ENCODE measurements around the gene MAT2A.
"Not testable (repeated sequence)": the region's sequence is repeated elsewhere in the genome, so short reads cannot be mapped to it uniquely, and the experiment has no call there.

The MAT2A gene

DNA sequence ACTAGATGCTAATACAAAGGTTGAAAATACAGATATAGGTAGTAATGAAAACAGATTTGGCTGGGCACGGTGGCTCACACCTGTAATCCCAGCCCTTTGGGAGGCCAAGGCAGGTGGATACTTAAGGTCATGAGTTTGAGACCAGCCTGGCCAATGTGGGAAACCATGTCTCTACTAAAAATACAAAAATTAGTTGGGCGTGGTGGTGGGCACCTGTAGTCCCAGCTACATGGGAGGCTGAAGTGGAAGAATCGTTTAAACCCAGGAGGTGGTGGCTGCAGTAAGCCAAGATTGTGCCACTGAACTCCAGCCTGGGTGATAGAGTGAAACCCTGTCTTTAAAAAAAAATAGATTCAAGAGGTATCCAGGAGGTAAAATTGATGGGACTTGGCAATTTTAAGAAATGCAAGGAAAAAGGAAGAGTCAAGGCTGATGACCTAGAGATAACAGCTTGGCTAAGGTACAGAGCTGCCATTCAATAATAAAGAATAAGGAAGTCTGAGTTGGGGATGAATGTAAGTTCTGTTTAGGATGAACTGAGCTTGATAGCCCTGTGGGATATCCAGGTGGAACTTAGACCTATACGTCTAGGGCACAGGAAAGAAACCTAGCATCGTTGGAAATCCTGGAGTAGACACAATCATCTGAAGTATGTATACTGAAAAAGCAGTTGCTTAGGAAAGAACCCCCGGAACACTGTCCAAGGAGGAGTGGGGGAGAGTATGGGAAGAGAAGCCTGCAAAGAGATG lies 9.1 kb downstream of the MAT2A start:
- DNase-seq (ENCODE audit: low read depth): no peak

DNA sequence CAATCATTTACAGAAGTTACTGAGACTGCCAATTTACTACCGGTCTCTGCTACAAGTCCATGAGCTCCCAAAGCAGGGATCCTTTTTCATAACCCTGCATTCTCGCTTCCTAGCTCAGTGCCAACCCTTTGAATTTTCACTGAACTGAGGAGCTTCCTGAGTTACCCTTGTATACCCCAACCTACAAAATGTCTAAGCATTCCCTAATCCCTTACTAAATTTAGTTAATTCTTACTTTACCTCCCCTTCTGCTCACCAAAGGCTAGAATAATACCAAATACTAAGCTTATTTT lies 9.6 kb downstream of the MAT2A start:
- no peak for DNase-seq (ENCODE audit: low read depth)

DNA sequence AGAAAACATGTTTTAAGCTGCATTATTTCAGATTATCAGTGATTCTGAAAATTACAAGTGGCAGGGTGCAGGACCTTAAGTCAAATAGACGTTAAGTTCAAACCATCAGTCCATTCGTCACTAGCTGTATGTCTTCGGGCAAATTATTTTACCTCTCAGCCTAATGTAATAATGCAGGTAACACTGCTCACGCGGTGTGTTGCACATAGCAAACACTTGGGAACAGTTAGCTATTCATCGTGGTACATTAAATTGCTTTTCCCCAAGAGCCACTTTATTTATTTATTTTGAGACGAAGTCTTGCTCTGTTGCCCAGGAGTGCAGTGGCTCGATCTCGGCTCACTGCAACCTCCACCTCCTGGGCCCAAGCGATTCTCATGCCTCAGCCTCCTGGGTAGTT lies 10.1 kb downstream of the MAT2A start:
- no peak for DNase-seq (ENCODE audit: low read depth)

DNA sequence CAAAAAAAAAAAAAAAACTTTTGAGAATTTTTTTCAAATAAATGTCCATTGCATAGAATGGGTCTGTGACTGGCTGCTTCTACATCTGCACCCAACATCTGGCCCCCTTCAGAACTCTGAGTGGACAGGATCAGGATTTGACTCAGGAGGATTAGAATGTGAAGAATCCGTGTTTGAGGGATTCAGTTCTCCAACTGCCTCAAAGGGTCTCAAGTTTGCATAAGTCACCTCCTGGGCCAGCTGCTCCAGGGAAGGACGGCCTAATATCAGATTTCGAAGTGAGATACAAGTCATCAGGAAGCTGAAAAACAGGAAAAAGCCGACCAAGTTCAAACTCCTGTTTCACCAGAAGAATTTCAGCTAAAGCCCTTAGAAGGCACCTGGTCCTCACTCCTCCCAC lies 10.9 kb downstream of the MAT2A start:
- DNase-seq (ENCODE audit: low read depth): no peak

DNA sequence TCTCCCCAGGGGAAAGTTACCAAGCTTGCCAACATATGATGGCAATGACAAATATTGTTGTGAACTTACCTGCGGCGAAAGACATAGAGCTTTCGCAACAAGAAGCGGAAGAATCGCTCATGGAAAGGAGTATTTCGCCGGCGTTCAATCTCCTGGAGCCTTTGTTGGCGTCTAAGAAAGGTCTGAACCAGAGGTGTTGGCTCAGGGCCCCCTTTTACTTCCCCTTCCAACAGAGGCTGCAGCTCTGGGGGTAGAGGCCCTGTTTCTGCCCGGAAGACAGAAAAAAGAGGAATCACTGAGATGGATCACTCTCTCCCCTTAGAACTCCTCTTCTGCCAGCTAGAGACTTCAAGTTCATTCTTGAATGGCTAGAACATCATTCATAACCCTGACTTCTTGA lies 11.5 kb downstream of the MAT2A start:
- DNase-seq (ENCODE audit: low read depth): no peak

DNA sequence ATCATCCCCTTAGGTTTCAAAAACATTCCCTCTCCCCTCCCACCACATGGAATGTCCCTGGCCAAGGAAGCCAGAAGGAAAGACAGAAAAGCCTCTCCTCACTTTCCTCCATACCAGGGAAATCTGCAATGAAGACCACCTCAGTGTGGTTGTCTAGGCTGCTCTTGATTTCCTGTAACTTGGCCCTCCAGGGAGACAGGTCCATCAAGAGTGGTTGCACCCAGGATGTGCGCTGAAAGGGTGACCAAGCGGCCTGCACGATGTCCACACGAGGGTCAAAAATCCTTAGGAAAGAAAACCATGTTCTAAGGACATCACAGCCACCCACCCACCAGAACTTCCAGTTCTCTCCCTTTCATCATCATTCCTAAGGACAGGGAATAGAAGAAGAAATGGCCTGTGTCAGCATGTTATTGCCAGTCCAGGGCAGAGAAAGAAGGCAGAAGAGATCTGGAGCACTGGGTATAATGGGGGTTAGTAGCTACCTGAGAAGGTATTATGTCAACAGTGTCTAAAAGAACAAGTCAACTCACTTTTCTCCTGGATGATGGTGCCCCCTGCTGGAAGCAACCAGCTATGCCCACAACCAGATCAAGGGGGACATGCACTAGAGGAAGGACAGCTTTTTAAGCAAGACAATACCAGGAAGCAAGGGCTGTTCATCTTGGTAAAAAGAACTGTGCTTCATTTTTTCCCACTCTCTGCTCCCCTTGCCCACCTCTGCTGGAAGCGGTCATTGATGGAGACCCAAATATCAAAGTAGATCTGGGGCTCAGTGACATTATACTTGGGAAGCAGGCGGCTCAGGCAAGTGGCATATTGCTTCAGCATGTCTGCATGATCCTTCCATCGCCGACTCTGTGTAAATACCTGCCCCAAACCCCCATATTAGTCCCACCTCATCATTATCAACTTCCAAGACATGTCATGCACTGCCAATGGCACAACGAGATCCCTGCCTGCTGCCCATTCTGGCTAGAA lies 13.0 kb downstream of the MAT2A start:
- DNase-seq (ENCODE audit: low read depth): peak; percentile 89

DNA sequence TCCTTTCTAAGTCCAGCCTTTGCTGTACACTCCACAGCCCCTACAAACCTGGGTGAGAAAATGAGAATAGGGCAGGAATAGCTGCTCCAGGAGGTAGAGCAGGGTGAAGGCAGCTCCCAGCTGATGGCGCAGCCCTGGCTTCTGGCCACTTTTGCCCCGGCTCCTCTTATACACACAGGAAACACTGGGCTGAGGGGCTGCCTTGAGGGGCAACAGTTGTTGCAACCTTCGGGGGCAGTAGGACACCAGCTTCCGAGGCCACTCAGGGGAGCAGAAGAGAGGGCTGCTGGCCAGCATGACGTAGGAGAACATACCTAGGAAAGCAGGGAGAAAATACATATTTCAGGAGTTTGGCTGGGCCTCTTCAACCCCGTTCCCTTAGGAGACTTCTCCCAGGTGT lies 14.2 kb downstream of the MAT2A start:
- no peak for DNase-seq (ENCODE audit: low read depth)

DNA sequence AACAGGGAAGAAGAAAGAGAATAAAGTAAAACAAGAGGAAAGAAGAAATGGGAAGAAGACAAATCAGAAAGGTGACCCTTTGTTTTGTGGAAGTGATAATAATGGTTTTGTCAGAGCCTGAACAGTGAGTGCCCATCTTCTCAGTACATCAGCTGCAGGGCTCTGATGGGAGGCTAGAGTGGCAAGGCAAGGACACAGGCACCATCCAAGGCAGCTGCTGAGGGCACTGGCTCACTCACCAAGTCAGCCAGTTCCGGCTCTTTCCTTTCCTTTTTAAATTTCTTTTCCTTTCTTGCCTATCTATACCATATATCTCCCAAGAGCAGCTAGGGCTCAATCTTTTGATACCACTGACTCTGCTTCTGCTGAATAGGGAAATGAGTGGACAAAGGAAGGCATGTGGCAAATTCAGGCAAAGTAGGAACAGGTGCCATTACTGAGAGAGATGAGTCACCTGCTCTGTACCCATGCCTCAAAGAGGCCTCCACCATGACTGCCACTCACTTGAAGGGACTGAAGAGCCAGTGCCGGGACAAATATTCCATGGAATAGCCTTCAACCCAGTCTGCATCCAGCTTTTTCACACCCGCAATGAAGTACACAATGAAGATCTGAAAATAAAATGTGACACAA lies 16.1 kb downstream of the MAT2A start:
- no peak for DNase-seq (ENCODE audit: low read depth)

DNA sequence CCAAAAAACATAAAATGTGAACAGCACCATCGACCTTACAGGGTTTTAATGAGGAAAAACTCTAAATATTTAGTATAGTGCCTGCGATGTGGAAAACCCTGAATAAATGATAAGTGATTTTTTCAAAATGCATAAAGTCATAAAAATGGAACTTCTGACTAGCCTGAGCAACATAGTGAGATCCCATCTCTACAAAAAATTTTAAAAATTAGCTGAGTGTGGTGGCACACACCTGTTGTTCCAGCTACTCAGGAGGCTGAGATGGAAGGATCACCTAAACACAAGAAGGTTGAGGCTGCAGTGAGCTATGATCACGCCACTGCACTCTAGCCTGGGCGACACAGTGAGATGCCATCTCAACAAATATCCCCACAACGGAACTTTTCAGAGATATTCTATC lies 18.2 kb downstream of the MAT2A start:
- DNase-seq (ENCODE audit: low read depth): no peak

DNA sequence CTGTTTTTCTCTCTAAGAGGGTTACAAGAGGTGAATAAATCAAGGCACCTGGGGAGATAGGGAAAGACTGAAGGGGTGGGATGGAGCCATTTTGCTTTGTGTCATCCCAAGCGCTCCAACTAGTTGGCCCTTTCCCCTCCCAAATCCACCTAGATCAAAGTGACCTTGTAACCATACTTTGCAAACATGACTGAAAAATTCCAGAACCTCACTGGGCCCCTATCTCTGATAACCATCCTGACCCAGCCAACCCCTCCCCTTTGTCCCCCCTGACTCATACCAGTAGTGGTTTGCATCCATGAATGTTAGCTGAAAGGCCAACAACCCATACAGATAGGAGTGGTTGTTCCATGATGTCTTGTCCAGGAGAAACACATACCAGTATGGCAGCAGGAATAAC lies 19.2 kb downstream of the MAT2A start:
- DNase-seq (ENCODE audit: low read depth): no peak

DNA sequence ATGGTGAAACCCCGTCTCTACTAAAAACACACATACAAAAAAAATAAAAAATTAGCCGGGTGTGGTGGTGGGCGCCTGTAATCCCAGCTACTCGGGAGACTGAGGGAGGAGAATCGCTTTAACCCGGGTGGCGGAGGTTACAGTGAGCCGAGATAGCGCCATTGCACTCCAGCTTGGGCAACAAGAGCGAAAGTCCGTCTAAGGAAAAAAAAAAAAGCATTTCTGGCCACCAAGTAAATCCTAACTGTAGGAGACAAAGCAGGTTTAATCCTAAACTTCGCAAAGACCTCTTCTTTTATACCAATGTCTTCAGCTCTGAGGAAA lies 21.4 kb downstream of the MAT2A start:
- not testable (repeated sequence) for DNase-seq (ENCODE audit: low read depth)

DNA sequence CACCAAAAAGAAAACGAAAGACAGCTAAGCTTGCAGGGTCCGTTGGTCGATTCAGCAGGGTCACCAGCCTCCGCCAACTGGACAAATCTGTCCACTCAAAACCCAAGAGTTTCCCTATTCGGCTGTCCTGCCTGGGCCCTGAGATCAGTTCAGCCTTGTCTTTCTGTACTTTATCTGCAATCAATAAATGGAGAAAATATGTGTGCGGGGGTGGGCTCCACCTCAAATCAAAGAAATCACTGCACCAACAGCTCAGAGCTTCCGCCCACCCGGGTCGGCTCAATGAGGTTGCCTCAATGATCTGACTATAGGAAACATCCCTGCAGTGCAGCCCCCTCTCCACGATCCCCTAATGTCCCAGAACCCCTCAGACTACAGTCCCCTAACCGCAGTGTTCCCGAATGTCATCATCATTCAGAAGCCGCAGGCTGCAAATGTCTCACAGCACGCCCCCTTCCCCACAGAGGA lies 21.9 kb downstream of the MAT2A start:
- no peak for DNase-seq (ENCODE audit: low read depth)

DNA sequence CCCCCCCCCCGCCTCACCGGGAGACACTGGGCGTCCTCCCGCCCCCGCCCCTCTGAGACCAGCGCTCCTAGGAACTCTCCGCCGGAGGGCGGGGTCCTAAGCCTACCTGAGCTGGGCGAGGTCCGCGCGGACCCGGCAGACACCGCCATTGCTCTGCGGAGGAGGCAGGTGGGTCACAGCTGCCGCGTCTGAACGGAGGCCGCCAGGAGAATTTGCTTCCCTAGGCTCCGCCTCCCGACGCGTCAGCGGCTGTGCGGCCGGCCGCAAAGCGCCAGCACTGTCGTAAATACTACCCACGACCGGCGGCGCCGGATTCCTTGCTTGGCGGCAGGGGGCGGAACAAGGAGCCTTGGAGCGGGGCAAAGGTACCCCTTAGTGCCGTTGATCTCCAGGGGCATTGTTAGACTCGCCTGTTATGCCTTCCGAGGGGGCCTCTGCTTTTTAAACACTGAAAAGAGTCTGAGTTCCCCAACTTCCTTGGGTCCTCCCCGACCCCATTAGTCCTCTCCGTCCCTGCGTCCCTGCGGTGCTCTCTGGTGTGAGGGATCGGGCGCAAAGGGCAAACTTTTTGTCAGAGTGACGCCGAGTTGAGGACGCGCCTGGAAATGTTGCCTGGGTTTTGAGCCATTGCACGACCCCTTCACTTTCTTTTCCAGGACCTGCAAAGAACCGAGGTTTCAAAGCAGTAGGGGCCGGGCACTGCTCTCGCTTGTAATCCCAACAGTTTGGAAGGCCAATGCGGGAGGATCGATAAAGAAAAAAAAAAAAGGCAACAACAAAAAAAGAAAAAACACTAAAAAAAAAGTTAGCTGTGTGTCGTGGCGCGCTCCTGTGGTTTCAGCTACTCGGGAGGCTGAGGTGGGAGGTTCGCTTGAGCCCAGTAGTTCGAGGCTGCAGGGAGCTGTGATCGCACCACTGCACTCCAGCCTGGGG lies 22.6 kb downstream of the MAT2A start, which contains the start of gene GGCX:
Gene GGCX, minus strand, starts transcription at position 214 of the 933 bp plus-strand sequence. Its CDS starts 65 bp downstream, at position 149.
- peak; percentile 91 for DNase-seq (ENCODE audit: low read depth)

DNA sequence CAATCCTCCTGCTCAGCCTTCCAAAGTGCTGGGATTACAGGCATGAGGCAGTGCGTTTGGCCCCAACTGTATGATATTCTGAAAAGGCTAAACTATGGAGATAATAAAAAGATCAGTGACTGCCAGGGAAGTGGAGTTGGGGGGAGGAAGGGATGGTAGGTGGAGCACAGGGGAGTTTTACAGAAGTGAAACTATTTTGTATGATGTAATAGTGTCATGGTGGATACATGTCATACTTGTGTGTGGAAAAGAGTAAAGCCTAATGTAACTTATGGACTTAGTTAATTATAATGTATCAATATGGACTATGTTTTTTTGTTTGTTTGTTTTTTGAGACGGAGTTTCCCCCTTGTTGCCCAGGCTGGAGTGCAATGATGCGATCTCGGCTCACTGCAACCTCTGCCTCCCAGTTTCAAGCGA lies 25.2 kb downstream of the MAT2A start:
- DNase-seq (ENCODE audit: low read depth): no peak

DNA sequence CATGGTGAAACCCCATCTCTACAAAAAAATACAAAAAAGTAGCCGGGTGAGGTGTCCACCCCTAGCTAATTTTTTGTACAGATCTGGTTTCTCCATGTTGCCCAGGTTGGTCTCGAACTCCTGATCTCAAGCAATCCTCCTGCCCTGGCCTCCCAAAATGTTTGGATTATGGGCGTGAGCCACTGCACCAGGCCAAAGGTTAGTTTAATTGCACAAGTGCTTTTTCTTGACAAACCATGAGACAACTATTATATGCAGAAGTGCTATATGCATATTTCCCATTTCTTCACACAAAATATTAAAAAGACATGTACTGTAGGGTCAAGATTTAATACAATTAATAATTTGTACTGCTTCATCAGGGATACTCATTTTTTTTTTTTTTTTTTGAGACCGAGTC lies 27.3 kb downstream of the MAT2A start:
- DNase-seq (ENCODE audit: low read depth): no peak

DNA sequence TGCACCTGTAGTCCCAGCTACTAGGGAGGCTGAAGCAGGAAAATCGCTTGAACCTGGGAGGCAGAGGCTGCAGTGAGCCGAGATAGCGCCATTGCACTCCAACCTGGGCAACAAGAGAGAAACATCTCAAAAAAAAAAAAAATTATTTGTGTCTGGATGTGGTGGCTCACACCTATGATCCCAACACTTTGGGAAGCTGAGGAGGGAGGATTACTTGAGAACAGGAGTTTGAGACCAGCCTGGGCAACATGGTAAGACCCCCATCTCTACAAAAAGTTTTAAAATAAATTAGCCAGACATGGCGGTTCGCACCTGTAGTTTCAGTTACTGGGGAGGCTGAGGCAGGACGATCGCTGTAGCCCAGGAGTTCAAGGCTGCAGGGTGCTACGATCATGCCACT lies 36.8 kb downstream of the MAT2A start:
- no peak for DNase-seq (ENCODE audit: low read depth)

DNA sequence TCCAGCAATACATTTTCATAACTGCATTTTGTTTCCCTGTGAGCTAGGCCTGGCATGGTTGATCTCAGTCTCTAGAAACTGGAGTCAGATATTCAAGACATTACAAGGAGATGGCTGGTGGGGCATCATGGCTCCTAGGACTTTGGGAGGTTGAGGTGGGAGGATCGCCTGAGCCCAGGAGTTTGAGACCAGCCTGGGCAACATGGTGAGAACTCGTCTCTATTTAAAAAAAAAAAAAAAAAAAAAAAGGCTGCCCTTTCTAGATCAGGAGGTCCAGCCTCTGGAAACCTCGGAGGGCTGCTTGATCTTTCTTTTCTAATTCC lies 38.1 kb downstream of the MAT2A start:
- DNase-seq (ENCODE audit: low read depth): no peak

DNA sequence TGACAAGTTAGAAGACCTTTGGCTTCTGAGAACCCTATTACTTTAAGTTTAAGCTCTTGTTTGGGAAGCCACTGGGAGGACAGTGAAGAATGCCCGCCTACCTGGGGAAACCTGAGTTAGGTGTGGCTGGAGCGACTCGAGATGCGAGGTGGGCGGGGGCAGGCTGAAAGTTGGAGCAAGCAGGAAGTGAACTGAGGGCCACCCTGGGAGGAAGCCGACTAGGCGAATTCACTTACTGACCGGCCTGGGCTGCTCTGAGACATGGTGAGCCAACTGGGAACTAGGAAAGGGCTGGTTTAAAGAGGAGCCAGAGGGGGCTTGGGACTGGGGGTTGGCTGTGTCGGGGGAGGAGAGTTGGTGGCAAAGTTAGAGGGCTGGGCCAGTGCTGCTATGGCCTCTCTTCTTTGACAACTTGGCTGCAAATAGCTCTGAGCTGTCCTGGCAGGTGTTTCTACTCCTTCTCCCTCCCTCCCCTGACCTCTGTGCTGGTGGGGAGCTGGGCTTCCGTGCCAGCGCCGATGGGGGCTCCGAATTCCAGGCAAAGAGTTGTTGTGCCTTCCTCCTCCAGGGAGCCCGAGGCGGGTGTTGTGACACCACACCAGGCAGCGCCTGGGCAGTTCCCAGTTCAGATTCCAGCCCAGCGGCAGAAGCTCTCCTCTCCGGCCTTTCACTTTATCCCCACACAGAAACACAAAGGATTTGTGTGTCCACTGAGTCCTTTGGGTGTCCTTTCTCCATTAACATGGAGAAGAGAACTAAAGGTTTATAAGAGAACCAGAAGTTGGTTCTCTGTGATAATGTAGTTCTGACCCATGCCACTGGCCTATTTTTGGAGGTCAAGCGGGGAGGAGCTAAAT lies 38.6 kb downstream of the MAT2A start, which contains the start of gene VAMP8:
Gene VAMP8, plus strand, starts transcription at position 201 of the 857 bp plus-strand sequence. Its CDS starts 61 bp downstream, at position 262.
- DNase-seq (ENCODE audit: low read depth): peak; percentile 49

DNA sequence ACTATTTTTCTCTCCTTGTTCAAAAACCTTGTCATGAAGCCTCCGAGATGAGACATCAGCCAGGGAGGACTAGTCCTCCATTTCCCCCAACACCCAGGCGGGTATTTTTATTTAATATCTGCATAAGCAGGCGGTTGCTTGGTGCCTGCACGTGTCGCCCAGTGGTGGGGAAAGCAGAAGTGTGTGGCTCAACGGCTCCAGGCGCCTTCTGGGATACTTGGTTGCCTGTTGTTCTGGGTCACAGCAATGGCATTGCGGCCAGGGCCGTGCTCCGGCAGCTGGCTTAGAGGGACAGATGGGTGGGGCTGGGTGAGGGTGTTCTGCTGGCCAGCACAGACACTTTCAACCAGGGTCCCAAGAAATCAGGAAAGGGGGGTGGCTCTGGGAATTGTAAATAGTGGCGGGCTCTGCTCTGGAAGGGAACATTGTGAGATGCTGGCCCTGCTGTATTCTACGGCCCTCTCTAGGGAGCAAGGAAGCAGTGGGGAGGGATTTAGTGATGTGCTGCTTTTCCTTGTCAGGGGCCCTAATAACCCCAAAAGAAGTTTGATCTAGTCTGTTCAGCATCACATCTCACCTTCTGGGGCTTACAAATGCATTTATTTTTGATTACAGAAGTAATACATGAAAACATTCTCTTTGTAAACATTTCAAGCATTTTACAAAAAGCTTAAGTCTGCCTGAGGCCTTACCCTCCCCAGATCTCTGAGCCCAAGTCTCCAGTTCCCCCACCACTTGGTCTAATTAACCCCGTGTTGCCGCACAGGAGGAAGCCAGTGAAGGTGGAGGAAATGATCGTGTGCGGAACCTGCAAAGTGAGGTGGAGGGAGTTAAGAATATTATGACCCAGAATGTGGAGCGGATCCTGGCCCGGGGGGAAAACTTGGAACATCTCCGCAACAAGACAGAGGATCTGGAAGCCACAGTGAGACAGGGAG lies 39.5 kb downstream of the MAT2A start:
- DNase-seq (ENCODE audit: low read depth): no peak
